Esophagus squamous epithelium (tissue), 4 donors: Measurements from ENCODE around the gene ARNT2.

ENCODE experiments used
- CTCF ChIP-seq, 6 experiments: fragments of 450-650 bp in 4 of 6; fragments of 200-600 bp in 2 of 6; sonication (generic) in 2 of 6; IDR thresholded peaks; one replicate each; pipeline ENCODE4 v1.5.1; 2016 to 2019; ENCODE audit warnings: antibody characterized with exemption in 6 of 6, mild to moderate bottlenecking in 4 of 6, moderate library complexity in 4 of 6
- POLR2A ChIP-seq, 4 donors: fragments of 450-650 bp; IDR thresholded peaks; one replicate each; pipeline ENCODE4 v1.6.1; 2017; ENCODE audit warnings: antibody characterized with exemption in 4 of 4, mild to moderate bottlenecking in 4 of 4, moderate library complexity in 3 of 4

GRCh38 chr15:80601256-80601655 is 197.1 kb downstream of the ARNT2 start:
- TF ChIP-seq POLR2A (IDR thresholded peaks at IDR 0.05) (no peak), CTCF (IDR thresholded peaks at IDR 0.05) (no peak)
